HG02798 (cell line): ENCODE results near the gene CHAD.
A peak's percentile ranks its signal among the peaks of the same experiment; 100 is the strongest.

Experiments
- ATAC-seq: cut with Tn5 transposase; IDR thresholded peaks from one replicate; pipeline ENCODE4 v1.9.1; 2021; ENCODE audit warnings: mild to moderate bottlenecking; ENCODE audit not compliant: unreplicated experiment, poor library complexity

CHAD gene

GRCh38 chr17:50495918-50496317 lies 27.2 kb upstream of the CHAD start:
- ATAC-seq = no peak

- ATAC-seq = no peak
Observed at GRCh38 chr17:50495217-50495823, 26.6 kb upstream of the CHAD start.

GRCh38 chr17:50493744-50494143 lies 25.1 kb upstream of the CHAD start:
- ATAC-seq = no peak

- ATAC-seq = no peak
Observed at GRCh38 chr17:50492214-50492613, 23.5 kb upstream of the CHAD start.

GRCh38 chr17:50491505-50491904 lies 22.8 kb upstream of the CHAD start:
- no peak for ATAC-seq

GRCh38 chr17:50488880-50489279 lies 20.2 kb upstream of the CHAD start:
- no peak for ATAC-seq

- ATAC-seq = no peak
Observed at GRCh38 chr17:50487213-50488096, 18.8 kb upstream of the CHAD start.

GRCh38 chr17:50484386-50485155 lies 15.9 kb upstream of the CHAD start:
- no peak for ATAC-seq

GRCh38 chr17:50483266-50483665 lies 14.6 kb upstream of the CHAD start:
- ATAC-seq = no peak

- peak; percentile 36 for ATAC-seq
Observed at GRCh38 chr17:50482516-50482915, 13.8 kb upstream of the CHAD start.

GRCh38 chr17:50482110-50482509 lies 13.4 kb upstream of the CHAD start:
- no peak for ATAC-seq

- no peak for ATAC-seq
Observed at GRCh38 chr17:50481648-50482047, 13.0 kb upstream of the CHAD start.

GRCh38 chr17:50480854-50481490 lies 12.3 kb upstream of the CHAD start:
- no peak for ATAC-seq

GRCh38 chr17:50480142-50480764 lies 11.6 kb upstream of the CHAD start:
- ATAC-seq = no peak

- peak; percentile 29 for ATAC-seq
Observed at GRCh38 chr17:50479522-50480141, 11.0 kb upstream of the CHAD start.

GRCh38 chr17:50478391-50479381 lies 10.0 kb upstream of the CHAD start, which contains the start of gene RSAD1:
Gene RSAD1, plus strand, starts transcription at chr17:50478860. Its CDS starts 25 bp downstream, at chr17:50478885.
- ATAC-seq = peak; percentile 89

GRCh38 chr17:50477976-50478375 lies 9.3 kb upstream of the CHAD start:
- ATAC-seq = no peak

- no peak for ATAC-seq
Observed at GRCh38 chr17:50476545-50477315, 8.1 kb upstream of the CHAD start.
